NK-92 (cell line): ENCODE data around the gene SMURF1.
"Not testable (repeated sequence)": the region's sequence is repeated elsewhere in the genome, so short reads cannot be mapped to it uniquely, and the experiment has no call there.

ENCODE experiments used
- DNase-seq: peaks from one replicate; lab custom pipeline; 2025; ENCODE audit not compliant: unreplicated experiment; lab: John Stamatoyannopoulos, UW

SMURF1 gene

GRCh38 chr7:99143853-99144672 is at the start of gene SMURF1:
TSS of gene SMURF1 (minus strand) at chr7:99144108. CDS start at chr7:99143780, 328 bp downstream.
- no peak for DNase-seq

- DNase-seq, result no peak
These were observed 48.1 kb upstream of the SMURF1 start for GRCh38 chr7:99191869-99192596.

GRCh38 chr7:99190359-99191009 is 46.6 kb upstream of the SMURF1 start:
- DNase-seq, result no peak

GRCh38 chr7:99189222-99189621 is 45.3 kb upstream of the SMURF1 start:
- no peak for DNase-seq

GRCh38 chr7:99188221-99188620 is 44.3 kb upstream of the SMURF1 start:
- no peak for DNase-seq

- no peak for DNase-seq
These were observed 40.8 kb upstream of the SMURF1 start for GRCh38 chr7:99184532-99185218.

- DNase-seq, result no peak
These were observed 36.3 kb upstream of the SMURF1 start for GRCh38 chr7:99180067-99180650.

GRCh38 chr7:99177165-99177564 is 33.3 kb upstream of the SMURF1 start:
- no peak for DNase-seq

GRCh38 chr7:99173787-99174186 is 29.9 kb upstream of the SMURF1 start:
- DNase-seq, result no peak

GRCh38 chr7:99171731-99172130 is 27.8 kb upstream of the SMURF1 start:
- DNase-seq, result no peak

- no peak for DNase-seq
These were observed 26.8 kb upstream of the SMURF1 start for GRCh38 chr7:99170730-99171074.

- no peak for DNase-seq
These were observed 26.3 kb upstream of the SMURF1 start for GRCh38 chr7:99170065-99170729.

- DNase-seq, result no peak
These were observed 23.2 kb upstream of the SMURF1 start for GRCh38 chr7:99167072-99167471.

- DNase-seq, result no peak
These were observed 21.9 kb upstream of the SMURF1 start for GRCh38 chr7:99165816-99166215.

GRCh38 chr7:99163669-99164068 is 19.8 kb upstream of the SMURF1 start:
- not testable (repeated sequence) for DNase-seq

- DNase-seq, result no peak
These were observed 12.7 kb upstream of the SMURF1 start for GRCh38 chr7:99156649-99157048.

- no peak for DNase-seq
These were observed 11.3 kb upstream of the SMURF1 start for GRCh38 chr7:99155211-99155610.

- DNase-seq, result no peak
These were observed 3.1 kb upstream of the SMURF1 start for GRCh38 chr7:99146979-99147378.

- DNase-seq, result no peak
These were observed 421 bp downstream of the SMURF1 start for GRCh38 chr7:99143521-99143852.

- DNase-seq, result peak; percentile 58
These were observed 984 bp downstream of the SMURF1 start for GRCh38 chr7:99142727-99143520.
